GM21360 (cell line): ENCODE results near the gene HSP90AB1.

Source experiments
- ATAC-seq: cut with Tn5 transposase; IDR thresholded peaks from one replicate; pipeline ENCODE4 v1.9.1; 2021; ENCODE audit warnings: mild to moderate bottlenecking, moderate library complexity; ENCODE audit not compliant: unreplicated experiment

HSP90AB1 gene

DNA sequence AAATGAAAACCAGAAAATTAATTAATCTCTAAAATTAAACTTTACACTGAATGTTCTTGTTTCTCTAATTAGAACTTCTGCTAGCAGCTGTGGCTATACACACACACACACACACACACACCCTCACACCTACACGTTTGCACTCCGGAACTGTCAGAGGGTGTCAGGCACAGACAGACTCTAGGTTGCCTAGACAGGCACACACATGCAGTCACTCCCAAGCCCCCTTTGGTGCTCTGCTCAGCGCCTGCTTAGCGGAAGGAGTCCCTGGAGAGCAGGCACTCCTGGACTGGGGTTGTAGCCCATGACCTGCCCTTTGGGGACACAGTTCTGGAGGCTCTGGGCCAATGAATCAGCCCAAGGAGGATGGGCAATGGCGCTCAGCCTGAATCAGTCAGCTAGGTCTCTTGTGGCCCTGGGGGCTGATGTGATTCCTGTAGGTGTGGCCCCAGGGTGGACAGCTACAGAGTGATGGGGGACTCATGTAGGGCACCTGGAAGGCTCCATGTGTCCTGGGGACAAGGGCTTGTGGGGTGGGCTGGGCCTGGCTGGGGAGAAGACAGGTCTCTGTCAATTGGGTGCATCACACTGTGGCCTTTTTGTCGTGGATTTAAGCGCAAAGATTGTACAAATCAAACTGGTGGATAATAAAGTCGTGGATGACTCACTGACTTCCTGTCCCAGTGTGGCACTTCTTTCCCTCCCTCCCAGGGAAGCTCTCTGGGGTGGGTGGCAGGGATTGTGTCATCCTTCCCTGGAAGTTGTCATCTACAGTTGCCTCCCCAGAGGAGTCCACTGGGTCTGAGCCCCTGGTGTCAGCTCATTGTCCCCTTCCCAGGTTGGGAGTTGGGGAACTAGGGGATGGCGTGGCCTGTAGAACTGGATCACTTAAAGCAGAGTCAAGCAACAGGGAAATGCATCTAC, 32.1 kb downstream of the HSP90AB1 start:
- ATAC-seq: no peak

DNA sequence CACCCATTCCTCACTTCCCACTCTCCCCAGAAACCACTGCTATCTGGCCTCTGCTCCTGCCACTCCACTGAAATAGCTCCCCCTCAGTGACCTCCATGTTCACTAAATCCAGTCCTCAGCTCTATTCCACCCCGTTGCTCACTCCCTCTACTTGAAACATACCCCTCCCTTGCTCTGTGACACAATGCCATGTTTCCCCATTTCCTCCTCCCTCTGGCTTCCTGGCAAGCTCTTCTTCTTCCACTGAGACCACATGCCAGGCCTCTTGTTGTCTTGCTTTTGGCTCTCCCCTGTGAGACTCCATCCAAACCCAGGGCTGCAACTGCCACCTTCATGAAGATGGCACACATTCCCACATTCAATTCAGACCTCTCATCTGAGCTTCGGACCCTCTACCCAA, 37.2 kb downstream of the HSP90AB1 start:
- no peak for ATAC-seq

DNA sequence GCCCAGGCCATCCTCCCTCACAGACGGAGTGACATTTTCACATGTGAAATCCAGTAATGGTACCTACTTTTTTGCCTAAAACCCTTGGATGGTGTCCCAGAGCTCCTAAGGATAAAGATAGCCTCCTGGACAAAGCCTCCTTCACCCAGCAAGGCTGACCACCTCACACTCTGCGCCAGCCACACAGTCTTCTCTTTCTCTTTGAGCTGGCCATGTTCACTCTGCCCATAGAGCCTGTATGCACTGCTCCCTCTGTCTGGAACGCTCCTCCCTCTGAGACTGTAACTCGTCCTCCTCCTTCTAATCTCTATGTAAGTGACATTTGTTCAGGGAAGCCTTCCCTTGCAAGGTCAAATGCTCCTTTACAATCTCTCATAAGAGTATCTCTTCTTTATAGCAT, 38.0 kb downstream of the HSP90AB1 start:
- no peak for ATAC-seq

DNA sequence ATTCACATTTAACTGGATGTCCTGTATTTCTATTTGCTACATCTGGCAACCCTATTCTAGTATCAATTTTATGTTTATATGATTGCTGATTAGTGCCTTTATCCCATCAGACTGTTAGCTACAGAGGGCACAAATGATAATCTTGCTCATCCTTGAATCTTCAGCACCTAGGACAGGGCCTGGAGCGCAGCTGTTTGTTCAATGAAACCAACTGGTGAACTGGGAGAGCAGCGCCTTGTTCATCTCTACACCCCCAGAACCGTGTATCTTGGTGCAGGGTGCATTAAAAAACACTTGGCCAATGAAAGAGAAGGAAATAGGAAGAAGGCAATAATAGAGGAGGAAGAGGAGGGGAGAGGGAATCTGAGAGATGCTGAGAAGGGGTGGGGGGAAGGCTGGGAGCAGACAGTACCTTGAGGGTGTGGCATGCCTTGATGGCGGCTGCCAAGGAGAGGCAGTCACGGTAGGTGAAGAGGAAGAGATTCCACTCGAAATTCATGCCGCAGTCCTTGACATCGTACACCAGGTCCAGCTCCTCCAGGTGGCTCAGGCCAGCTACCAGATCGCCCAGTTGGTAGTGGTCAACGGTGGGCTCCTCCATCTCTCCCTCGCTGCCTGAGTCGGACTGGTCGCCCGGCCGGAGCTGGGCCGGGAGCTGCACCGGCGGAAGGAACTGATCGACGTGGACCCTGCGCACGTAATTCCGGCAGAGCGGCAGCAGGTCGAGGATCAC, 38.8 kb downstream of the HSP90AB1 start:
- ATAC-seq: no peak

DNA sequence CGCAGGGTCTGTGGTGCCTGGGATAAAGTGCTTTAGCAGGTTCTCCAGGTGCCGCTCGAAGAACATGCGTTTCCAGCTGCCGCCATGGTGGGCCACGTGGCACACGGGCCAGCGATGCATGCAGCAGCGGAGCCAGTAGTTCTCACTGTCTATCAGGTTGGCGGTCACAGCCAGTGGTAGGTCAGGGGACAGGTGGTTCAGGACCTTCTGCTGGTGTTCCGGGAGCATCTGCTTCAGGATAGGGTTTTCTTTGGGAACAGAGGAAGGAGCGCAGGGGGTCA, 39.3 kb downstream of the HSP90AB1 start:
- no peak for ATAC-seq

DNA sequence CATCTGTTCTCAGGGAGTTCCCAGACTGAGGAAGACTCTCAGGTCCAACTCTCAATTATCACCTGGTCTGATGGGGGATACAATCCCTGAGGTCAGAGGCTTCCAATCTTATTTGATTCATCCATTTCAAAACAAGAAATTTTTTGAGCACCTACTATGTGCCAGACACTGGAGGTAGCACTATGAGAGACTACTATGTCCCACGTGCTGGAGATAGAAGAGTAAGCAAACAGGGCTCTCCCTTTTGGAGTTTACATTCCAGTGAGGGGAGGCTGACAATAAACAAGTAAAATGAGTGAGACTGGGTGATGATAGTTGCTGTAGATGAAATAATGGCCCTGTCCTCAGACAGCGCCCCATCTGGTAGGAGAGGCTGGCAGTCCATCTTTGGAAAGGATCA, 39.8 kb downstream of the HSP90AB1 start:
- no peak for ATAC-seq

DNA sequence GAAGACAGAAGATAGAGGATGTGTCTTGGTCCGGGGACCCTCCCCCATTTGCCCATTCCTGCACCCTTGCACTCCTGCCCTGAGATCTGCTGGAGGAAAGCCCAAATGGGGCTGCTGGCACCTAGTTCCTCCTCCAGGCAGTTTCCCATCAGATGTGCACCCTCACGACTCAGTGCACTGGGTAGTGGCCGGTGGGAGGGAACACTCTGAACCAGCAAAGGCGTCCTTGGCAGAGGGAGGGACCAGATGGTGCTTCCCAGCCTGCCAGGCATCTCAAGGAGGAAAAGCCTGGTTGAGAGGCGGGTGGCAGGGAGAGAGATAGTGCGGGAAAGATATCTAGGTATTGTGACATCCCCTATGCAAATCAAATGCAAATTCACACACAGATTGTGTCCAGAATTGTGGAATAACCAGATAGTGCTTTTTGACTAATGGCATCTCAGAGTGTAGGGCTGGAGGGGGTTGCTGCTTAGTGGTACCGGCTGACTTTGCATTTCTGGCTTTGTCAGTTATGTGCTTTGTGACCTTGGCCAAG, 42.9 kb downstream of the HSP90AB1 start:
- ATAC-seq: no peak

DNA sequence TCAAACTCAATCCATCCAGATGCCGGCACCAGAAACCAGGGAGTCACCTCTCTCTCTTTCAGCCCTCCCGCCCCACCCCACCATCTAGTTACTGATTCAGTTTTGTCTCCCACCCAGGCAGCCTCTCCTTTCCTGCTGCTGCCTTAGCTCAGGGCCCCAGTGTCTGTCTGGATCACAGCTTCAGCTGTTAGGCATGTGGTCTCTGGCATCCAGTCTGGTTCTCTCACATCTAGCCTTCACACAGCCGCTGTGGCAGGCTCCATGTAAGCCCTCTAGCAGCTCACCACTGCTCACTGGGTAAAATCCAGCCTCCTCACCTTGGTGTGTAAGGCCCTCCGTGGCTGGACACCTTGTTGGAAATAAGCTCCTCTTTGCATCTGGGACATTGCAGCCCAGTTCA, 44.9 kb downstream of the HSP90AB1 start:
- no peak for ATAC-seq

DNA sequence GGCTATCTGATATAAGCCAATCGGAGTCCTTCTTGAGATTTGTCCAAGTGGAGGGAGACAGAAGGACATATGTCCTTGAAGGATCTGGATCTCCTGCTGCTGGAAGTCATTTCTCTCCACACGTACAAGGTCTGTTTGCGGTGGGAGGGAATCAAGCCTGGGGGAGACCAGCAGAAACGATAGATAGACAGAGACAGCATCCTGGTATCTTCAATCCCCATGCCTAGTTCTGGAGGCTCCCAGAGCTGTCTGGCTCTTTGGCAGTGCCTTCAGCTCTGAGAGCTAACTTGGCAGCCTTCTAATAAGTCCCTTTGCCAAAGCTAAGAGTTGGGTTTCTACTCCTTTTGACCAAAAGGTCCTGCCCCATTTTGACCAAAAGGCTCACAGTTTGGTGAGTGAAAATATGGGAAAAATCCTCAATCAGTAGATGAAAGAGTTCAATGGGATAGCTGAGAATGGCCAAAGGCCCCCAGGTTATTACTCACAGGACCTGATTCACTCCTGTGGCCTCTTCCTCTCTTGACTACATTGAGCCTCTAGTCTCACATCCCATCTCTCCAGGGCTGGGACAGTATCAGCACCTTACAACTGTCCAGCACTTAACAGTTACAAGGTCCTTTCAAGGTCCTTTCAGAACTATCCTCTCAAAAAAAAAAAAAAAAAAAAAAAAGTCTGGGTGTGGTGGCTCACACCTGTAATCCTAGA, 45.9 kb downstream of the HSP90AB1 start:
- ATAC-seq: no peak

DNA sequence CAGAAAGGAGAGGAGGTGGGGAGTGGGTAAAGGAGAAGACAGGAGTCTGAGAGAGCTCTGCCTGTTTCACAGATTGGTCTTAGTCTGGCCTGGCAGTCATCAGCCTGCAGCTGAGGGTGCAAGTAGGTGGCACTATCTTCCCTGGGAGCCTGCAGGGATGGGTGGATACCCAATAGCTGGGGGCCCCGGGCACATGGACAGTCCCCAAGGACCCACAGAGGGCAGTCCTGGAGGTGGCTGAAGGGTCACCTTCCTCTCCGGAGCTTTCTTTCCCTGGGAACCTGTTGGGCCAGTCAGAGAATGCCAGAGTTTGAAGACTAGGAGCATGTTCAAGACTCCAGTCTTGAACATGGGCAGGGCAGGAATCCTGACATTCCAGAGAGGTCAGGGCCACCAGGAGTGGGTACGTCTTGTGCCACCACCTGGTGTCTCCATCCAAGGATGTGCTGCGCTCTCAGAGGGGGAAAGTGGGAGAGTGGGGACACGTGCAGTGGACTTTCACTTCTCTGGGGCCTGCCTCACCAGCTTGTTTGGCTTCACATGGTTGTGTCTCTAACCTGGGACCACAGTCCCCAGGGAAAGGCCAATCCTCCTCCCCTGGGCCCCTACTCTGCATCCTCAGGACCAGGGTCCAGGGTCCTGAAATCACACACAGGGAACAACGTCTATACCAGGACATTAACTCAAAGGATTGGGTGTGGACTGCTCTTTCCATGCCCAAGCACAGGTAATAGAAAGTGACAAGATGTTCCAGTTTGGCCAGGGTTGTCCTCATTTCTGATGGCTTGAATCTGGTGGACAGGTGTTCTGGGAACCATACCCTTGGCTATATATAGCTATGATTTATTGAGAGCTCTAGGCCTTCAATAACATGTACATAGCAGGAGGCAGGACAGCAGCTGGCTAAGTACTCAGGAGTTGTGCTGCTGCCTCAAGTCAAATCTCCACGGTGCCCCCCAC, 48.2 kb downstream of the HSP90AB1 start:
- no peak for ATAC-seq

DNA sequence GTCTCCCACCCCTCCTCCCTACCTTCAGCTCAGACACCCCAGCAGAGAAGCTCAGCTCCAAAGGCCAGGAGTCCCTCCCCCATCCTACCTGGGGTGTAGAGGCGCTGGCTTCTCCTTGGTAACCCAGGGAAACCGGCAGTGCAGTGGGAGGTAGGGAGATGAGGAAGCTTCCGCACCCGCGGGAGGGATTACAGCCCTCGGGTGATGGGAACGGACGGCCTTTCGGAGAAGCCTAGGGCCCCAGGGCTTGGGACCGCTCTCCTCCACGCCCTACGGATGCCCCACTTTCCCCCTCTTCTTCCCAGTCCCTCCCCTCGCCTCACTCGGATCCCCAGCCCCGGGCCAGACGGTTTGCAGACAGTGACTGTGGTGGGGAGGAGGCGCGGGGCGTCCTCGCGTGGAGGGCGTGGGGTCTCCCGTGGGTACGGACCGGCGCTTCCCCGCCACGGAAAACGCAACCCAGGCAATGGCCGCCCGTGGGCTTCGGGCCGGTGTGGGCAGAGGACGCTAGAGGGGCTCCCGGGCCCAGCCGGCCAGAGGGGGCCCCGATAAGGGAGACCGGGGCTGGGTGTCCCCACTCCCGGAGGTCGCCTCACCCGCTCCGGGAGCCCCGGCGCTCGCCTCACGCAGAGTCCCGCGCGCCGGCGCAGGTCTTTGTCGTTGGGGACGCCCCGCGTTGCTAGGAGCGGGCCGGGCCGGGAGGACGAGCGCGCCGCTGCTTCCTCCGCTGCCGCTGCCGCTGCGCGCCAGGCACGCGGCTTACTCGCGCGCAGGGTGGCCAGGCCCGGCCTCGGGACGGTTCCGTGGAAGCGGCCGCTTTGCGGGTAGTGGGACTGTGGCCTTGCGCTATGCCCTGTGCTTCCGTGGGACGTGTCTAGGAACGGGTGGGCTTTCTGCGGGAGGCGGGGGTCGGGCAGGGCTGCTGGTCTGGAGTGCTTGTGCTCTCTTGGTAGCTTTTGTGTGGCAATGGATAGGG, 50.5 kb downstream of the HSP90AB1 start:
- ATAC-seq: no peak

DNA sequence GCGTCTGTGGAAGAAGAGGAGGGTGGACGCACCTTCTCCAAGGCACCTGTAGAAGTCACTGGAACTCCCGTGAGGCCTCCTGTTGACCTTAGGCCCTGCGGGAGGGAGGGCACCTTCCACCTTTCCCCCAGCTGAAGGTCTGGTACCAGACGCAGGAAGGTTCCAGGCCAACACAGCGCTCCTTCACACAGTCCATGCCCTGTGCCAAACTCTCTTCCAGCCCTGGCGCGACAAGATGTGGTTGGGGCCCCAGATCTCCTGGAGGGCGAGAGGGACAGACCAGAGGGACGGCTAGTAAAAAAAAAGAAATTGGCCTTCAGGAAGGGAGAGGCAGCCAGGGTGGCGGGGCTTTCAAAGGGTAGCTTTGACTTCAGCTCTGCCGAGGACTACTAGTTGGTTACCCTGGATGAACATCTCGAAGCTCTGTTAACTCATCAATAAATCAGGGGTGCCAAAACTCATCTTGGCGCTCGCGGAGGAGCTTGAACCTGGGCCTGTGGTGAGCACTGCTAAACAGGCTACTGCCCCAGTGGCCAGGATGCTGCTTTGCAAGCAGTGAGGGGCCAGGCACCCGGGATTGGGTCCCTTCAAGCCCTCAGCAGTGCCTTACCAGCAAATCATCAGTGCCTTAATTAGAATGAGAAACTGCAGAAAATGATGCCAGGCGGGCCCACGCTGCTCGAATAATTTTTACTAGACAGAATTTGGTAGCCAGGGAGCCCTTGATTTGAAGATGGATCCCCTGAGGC, 51.3 kb downstream of the HSP90AB1 start:
- no peak for ATAC-seq

DNA sequence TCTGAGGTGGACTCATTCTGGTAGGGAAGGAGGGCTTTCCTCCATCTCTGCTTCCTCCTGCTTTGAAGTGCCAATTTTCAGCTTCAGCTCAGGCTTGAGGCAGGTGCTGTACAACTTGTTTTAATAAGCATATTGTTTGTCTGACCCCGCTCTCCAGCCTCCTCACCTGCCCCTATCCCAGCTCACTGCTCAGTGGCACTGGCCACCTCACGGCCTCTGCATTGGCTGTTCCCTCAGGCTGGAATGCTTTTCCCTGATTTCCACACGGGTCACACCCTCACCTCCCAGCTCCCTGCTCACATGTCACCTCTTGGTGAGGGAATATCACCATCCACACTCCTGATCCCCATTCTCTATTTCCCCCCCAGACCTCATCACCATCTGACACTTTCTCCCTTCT, 52.0 kb downstream of the HSP90AB1 start:
- no peak for ATAC-seq

DNA sequence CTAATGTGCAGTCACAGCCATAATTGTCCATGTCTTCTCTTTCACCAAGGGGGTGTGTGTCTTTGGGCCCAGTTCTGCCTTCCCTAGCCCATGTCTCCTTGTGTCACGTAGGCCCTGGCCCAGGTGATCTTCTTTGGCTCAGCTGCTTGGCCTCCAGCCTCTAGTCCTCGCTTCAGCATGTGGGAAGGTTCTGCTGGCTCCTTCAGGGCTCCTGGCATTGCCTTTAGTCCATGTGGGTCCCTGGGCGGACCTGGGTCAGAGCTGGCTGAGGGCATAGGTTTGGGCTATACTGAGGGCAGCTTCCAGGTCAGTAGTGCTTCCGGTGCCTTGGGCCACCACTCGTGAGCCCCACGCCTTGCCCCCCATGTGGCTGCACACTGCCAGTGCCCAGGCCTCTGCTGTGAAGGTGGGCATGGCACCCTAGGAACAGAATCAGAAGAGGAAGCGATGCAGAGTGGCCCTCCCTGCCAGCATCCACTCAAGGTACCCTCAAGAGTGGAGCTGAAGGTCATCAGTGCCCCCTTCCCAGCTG, 53.5 kb downstream of the HSP90AB1 start:
- no peak for ATAC-seq

DNA sequence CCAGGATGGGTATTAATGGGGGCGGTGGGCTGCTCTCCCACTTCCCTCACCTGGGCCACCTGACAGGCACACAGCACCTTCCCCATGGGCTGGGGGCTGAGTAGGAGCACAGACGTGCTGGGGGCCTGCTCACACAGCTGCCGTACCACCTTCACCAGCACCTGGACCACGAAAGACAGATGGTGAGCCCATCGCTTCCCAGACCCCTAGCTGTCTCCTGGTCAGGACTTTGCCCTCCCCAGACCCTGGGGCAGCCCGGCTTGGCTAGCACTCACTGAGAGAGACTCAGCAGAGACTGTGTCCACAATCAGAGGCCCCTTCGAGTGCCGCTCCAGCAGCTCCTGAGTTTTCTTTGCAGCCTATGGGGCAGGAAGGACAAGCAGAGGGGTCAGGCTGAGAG, 54.2 kb downstream of the HSP90AB1 start:
- ATAC-seq: no peak

DNA sequence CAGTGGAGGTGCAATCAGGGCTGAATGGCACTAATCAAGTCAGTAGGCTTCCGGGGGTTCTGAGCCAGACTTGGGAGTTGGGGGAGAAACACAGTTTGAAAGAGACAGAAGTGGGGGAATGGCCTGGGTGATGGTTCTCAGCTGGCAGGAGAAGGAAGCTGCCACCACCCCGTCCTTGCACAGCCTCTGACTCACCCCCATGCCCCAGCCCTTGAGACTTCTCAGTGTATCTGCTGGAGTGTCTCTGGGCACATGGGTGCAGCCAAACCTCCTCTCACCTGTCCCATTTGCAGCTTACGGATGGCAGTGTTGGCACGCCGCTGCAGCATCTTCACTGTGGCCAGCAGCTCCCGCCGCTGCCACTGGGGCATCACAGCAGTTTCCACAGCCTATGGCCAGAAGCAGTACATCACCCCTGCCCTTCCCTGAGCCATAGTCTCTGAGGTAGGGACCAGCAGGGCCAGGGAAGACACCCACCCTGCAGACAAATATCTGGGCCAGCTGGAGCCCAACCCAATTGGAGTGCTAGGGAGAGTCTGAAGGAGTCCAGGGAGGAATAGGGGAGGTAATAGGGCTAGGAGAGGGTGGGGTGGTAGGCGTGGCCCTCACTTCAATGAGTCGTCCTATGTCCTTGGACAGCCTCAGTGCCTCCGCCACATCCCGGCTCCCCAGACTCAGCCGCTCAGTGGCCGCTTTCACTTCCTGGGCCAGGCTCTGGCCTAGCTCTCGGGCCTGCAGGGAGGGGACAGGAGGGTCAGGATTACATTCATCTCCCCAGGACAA, 55.1 kb downstream of the HSP90AB1 start:
- no peak for ATAC-seq

DNA sequence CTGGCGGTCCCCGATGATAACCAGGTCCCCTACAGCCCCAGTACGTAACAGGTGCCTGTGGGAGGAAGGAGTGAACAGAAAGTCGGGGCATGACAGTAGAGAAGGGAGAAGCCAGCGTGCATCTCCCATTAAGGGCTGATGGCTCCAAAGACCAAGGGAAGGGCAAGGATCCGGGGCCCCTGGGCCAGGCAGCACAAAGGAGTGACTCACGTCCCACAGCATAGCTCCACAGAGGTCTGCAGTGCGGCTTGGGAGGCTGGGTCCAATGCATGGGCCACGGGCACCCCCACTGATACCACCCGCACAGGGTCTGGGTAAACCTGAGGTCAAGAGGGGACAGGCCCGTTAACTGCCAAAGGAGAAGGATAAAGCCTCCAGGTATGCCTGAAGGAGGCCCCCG, 56.0 kb downstream of the HSP90AB1 start:
- ATAC-seq: no peak
